ENCODE measurements around the gene WDR37.

Gene WDR37

DNA sequence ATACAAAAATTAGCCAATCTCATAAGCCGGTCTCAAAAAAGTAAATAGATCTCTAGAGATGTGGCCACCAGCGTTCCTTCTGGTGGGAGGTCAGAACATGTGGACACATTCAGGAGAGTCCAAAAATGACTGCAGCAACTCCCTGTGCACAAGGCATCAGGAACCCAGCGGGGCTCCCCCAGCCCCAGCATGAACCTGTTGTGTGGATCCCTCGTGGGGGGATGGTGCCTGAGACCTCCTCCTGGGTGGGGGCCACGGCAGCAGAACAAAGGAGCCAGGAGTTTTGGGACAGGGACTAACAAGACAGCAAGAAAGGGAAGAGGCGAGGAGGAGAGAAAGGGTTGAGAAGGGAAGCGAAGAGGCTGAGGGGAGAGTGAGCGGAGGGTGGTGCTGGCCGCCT lies 121.8 kb downstream of the WDR37 start:
- peaks cover 55% of the 10 kb centered on the region for H3K4me1 Mint-ChIP-seq
- no peaks in the 10 kb centered on the region for H3K9me3 Mint-ChIP-seq
- no peak for DNase-seq
- peaks cover 6% of the 10 kb centered on the region for H3K27me3 Mint-ChIP-seq (ENCODE audit: low read depth, poor library complexity)
- H3K27ac Mint-ChIP-seq, result no peak overlapping the region
- TF ChIP-seq, protein P1, sequence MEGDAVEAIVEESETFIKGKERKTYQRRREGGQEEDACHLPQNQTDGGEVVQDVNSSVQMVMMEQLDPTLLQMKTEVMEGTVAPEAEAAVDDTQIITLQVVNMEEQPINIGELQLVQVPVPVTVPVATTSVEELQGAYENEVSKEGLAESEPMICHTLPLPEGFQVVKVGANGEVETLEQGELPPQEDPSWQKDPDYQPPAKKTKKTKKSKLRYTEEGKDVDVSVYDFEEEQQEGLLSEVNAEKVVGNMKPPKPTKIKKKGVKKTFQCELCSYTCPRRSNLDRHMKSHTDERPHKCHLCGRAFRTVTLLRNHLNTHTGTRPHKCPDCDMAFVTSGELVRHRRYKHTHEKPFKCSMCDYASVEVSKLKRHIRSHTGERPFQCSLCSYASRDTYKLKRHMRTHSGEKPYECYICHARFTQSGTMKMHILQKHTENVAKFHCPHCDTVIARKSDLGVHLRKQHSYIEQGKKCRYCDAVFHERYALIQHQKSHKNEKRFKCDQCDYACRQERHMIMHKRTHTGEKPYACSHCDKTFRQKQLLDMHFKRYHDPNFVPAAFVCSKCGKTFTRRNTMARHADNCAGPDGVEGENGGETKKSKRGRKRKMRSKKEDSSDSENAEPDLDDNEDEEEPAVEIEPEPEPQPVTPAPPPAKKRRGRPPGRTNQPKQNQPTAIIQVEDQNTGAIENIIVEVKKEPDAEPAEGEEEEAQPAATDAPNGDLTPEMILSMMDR (IDR thresholded peaks at IDR 0.05), result no peak
- no peak overlapping the region for H3K4me3 Mint-ChIP-seq
- no peaks in the 10 kb centered on the region for H3K36me3 Mint-ChIP-seq (ENCODE audit: low read depth)

DNA sequence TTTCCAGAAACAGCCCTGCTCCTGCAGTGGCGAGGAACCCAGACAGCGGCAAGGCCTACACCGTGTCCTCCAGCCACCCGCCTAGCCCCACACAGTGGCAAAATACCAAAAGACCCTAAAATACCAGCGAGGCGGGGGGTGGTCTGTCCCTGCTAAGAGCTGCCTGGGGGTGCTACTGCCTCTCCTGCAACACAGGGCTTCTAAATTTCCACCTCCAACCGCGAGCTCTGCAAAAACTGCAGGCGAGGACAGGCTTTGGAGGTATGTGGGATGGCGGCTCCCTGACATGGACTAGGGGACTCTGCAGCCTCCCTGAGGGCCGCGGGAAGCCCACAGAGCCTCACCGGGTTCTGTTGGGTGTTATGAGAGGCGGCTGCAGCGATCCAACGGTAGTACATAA lies 122.3 kb downstream of the WDR37 start:
- Mint-ChIP-seq H3K4me3 (no peak overlapping the region), H3K27me3 (ENCODE audit: low read depth, poor library complexity) (peaks cover 6% of the 10 kb centered on the region), H3K27ac (no peak overlapping the region), H3K36me3 (ENCODE audit: low read depth) (no peaks in the 10 kb centered on the region), H3K4me1 (peaks cover 57% of the 10 kb centered on the region), H3K9me3 (no peaks in the 10 kb centered on the region)
- TF ChIP-seq, protein P1 (IDR thresholded peaks at IDR 0.05), result no peak
- no peak for DNase-seq

DNA sequence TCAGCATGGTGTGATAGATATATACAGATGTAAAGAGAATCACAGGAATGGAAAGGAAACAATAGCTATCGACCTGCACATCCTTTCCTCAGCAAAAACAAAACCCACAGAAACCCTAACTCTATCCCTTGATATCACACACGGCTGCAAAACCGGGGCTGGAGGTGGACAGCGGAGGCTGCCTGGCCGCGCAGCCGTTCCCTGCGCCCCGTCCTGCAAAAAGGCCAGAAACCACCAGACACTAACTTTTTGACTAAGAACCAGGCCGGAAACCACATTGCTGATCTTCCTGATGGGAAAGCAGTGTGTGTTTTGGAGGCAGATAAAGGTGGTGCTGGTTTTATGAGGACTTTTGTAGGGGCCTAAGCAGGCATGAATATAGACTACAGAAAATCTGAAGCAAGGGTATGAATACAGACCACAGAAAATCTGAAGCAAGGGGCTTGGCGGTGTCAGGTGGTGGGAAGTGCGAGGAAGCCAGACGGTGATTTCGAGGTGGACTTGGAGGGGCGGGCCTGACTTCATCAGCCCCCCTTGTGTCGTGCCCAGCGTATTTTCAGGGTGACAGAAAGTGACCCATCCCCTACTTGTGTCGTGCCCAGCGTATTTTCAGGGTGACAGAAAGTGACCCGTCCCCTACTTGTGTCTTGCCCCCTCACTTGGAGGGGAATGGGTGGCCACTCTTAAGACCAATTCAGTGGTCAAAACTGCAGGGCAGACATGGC lies 123.3 kb downstream of the WDR37 start:
- Mint-ChIP-seq H3K27me3 (ENCODE audit: low read depth, poor library complexity) (peaks cover 6% of the 10 kb centered on the region), H3K4me1 (peaks cover 66% of the 10 kb centered on the region), H3K27ac (no peak overlapping the region), H3K9me3 (no peaks in the 10 kb centered on the region), H3K36me3 (ENCODE audit: low read depth) (no peaks in the 10 kb centered on the region), H3K4me3 (no peak overlapping the region)
- TF ChIP-seq, protein P1 (IDR thresholded peaks at IDR 0.05), result no peak
- DNase-seq, result no peak

DNA sequence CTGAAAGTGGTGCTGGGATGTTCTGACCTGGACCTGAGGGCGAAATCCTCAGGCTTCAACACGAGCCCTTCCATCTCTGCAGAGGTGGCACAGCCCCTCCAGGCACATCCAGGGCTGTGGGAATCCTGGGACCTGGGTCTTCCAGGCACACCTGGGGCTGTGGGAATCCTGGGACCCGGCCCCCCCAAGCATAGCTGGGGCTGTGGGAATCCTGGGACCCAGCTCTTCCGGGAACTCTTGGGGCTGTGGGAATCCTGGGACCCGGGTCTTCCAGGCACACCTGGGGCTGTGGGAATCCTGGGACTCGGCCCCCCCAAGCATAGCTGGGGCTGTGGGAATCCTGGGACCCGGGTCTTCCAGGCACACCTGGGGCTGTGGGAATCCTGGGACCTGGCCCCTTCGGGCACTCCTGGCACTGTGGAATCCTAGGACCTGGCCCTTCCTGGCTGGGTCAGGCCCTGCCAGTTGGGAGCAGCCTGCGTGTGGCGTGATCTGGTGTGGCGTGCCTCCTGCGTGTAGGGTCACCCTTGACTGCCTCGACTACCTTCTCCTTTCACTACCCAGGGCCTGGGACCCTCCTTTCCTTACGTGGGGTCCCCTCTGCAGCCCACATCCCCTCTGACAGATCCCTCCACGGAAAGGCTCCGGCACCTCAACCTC lies 124.0 kb downstream of the WDR37 start:
- no peak for DNase-seq
- Mint-ChIP-seq H3K27me3 (ENCODE audit: low read depth, poor library complexity) (peaks cover 6% of the 10 kb centered on the region), H3K36me3 (ENCODE audit: low read depth) (no peaks in the 10 kb centered on the region), H3K27ac (no peak overlapping the region), H3K4me1 (peaks cover 63% of the 10 kb centered on the region), H3K9me3 (no peaks in the 10 kb centered on the region), H3K4me3 (no peak overlapping the region)
- TF ChIP-seq, protein P1 (IDR thresholded peaks at IDR 0.05), result no peak

DNA sequence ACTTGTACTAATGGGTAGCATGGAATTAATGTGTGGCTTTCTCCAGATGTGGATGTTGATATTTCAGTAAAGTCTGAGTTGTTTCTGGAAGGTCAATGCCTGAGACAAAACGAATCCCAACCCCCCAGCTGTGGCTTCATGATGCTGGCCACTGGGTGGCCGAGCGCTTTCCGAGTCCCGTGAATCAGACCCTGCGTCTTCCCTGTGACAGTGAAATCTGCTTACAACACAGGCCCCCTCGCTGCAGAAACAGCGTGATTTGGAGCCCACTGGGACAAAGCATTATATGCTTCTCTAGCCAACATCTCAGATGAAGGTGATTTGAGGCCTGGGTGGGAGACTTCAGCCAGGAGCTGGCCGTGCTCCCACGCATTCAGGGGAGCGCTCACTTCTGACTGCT lies 124.7 kb downstream of the WDR37 start:
- H3K4me1 Mint-ChIP-seq, result peaks cover 58% of the 10 kb centered on the region
- no peak overlapping the region for H3K4me3 Mint-ChIP-seq
- TF ChIP-seq, protein P1 (IDR thresholded peaks at IDR 0.05), result no peak
- H3K36me3 Mint-ChIP-seq (ENCODE audit: low read depth), result no peaks in the 10 kb centered on the region
- H3K27me3 Mint-ChIP-seq (ENCODE audit: low read depth, poor library complexity), result peaks cover 6% of the 10 kb centered on the region
- no peak overlapping the region for H3K27ac Mint-ChIP-seq
- no peaks in the 10 kb centered on the region for H3K9me3 Mint-ChIP-seq
- no peak for DNase-seq
